ENCODE results near the gene SLC25A42.

DNA sequence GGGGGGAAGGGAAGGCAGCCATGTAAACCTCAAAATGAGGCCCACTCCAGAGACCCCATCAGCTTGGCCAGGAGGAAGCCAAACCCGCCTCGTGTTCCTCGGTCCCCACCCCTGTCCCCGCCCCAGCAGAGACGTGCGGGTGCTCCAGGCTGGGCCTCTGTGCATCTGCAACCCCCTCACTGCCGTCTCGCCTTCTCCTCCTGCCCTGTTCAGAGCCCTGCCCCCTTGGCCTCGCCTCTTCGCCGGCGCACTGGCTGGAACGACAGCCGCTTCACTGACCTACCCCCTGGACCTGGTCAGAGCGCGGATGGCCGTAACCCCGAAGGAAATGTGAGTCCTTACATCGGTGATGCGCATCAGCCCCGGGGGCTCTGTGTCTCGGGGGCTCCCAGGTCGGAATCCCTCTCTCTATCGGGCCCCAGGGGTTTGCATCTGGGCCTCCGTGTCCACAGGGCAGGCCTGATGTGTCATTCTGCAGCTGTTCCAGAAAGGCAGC lies 42.3 kb downstream of the SLC25A42 start:
- TF ChIP-seq POLR2A (IDR thresholded peaks at IDR 0.05; ENCODE audit: low read length) (no peak), GATA1 (IDR thresholded peaks at IDR 0.05; ENCODE audit: low read depth, low read length) (no peak)
